Kidney epithelial cell (primary cell): ENCODE data around the gene ANKS1A. TPM values are rescaled to one million over a fixed set of nuclear protein-coding genes. Genes with fewer than 3 reads are reported as not detected.

Experiments used
- DNase-seq: peaks from one replicate; pipeline ENCODE4 v3.0.0-alpha.2; 2010; ENCODE audit warnings: low read depth
- H3K27me3 ChIP-seq: 2 replicates; pipeline ENCODE4 v1.6.0; 2011; ENCODE audit warnings: low read length; ENCODE audit not compliant: control insufficient read depth, insufficient read depth
- H3K36me3 ChIP-seq: 2 replicates; pipeline ENCODE4 v1.5.1; 2011; ENCODE audit warnings: low read length; ENCODE audit not compliant: control insufficient read depth, insufficient read depth
- H3K4me3 ChIP-seq: 2 replicates; pipeline ENCODE4 v1.5.1; 2011; ENCODE audit warnings: low read depth, mild to moderate bottlenecking, control low read depth, low read length
- CTCF ChIP-seq: IDR thresholded peaks from 2 replicates; pipeline ENCODE4 v1.5.1; 2011; ENCODE audit warnings: mild to moderate bottlenecking, moderate library complexity, low read length, control low read depth, inconsistent platforms; ENCODE audit not compliant: insufficient read depth, poor library complexity, severe bottlenecking
- total RNA-seq: library from RNA; depleted of rRNA; stranded (reverse); fragments of >200 nt; gene quantifications from 2 replicates; pipeline ENCODE4 v1.2.3, GENCODE V29; 2015

The ANKS1A gene
- total RNA-seq, 1 donor from 2014 or later, result 20.2 TPM

GRCh38 chr6:35058865-35059522 lies 169.9 kb downstream of the ANKS1A start:
- no peak for TF ChIP-seq CTCF
- H3K36me3 ChIP-seq, result no peaks in the 10 kb centered on the region
- no peak overlapping the region for H3K4me3 ChIP-seq
- no peak for DNase-seq
- H3K27me3 ChIP-seq, result no peaks in the 10 kb centered on the region

- H3K4me3 ChIP-seq, result no peak overlapping the region
- TF ChIP-seq CTCF, result no peak
- H3K36me3 ChIP-seq, result no peaks in the 10 kb centered on the region
- no peaks in the 10 kb centered on the region for H3K27me3 ChIP-seq
- DNase-seq, result no peak
These were observed 170.7 kb downstream of the ANKS1A start for GRCh38 chr6:35059596-35060345.

- no peak for DNase-seq
- no peak for TF ChIP-seq CTCF
- Histone ChIP-seq H3K36me3 (no peaks in the 10 kb centered on the region), H3K27me3 (no peaks in the 10 kb centered on the region), H3K4me3 (no peak overlapping the region)
These were observed 172.1 kb downstream of the ANKS1A start for GRCh38 chr6:35061102-35061615.

- Histone ChIP-seq H3K27me3 (no peaks in the 10 kb centered on the region), H3K36me3 (no peaks in the 10 kb centered on the region), H3K4me3 (no peak overlapping the region)
- DNase-seq, result no peak
- no peak for TF ChIP-seq CTCF
These were observed 172.8 kb downstream of the ANKS1A start for GRCh38 chr6:35061651-35062410.

- no peak overlapping the region for H3K4me3 ChIP-seq
- TF ChIP-seq CTCF, result no peak
- no peaks in the 10 kb centered on the region for H3K27me3 ChIP-seq
- no peaks in the 10 kb centered on the region for H3K36me3 ChIP-seq
- DNase-seq, result no peak
These were observed 173.9 kb downstream of the ANKS1A start for GRCh38 chr6:35062676-35063574.
